GM10248 (cell line): ENCODE data around the gene ZNF143.
"Not testable (repeated sequence)": the region's sequence is repeated elsewhere in the genome, so short reads cannot be mapped to it uniquely, and the experiment has no call there.

Experiments
- CTCF ChIA-PET: fragments of 300-600 bp; sonication (Branson Sonifier 250); formaldehyde crosslinking; extraction: SDS; loops from one replicate; lab custom pipeline; 2021; ENCODE audit warnings: antibody characterized with exemption; lab: Yijun Ruan, JAX
- POLR2A ChIA-PET: fragments of 350-650 bp; sonication (Branson Sonifier 250); formaldehyde crosslinking; extraction: SDS; loops from one replicate; lab custom pipeline; 2020; ENCODE audit warnings: antibody characterized with exemption; lab: Yijun Ruan, JAX
- DNase-seq: peaks from one replicate; pipeline ENCODE4 v3.0.0; 2012; ENCODE audit errors: extremely low spot score
- TF ChIP-seq, protein P1 (sequence below): IDR thresholded peaks from 2 replicates; pipeline ENCODE4 v1.5.1; 2012; ENCODE audit warnings: mild to moderate bottlenecking, low read depth; ENCODE audit errors: extremely low read depth, missing control alignments, control extremely low read depth

The ZNF143 gene

DNA sequence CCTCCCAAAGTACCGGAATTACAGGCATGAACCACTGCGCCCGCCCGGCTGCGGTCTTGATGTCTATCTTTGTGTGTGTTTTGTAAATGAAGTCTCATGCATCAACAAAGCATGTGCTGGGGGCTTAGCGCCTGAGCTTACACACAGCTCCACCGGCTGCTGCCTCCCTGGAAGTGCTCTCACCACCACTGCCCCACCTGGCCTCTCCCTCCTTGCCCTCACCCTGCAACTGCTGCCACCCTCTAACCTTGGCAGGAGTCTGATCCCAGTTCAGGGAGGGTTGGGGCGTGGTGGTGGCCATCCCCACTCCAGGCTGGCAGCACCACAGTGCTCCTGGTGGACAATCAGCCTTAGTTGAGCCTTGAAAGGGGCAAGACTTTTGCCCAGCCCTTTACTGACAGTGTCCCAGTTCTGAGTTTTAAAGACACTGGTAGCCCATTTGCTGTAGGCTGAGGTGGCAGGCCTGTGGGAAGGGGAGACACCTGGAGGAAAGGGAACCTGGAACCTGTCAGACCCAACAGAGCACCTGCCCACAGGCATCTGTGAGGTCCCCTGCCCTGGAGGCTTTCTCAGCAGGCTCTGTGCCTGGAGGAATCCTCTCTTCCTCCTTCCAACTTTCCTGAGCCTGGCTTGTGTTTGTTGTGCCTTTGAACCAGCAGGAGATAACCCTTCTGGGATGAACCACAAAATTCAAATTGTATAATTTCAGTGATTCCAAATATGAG is 70.3 kb downstream of the ZNF143 start:
- ChIA-PET POLR2A (no interaction called here), CTCF (interaction anchor here (1.0 to 2.1 kb wide), 5 partner anchors 8 to 217 kb away, joined by 3 to 11 read pairs (median 3); no protein-coding TSS in a partner anchor)
- TF ChIP-seq, protein P1, sequence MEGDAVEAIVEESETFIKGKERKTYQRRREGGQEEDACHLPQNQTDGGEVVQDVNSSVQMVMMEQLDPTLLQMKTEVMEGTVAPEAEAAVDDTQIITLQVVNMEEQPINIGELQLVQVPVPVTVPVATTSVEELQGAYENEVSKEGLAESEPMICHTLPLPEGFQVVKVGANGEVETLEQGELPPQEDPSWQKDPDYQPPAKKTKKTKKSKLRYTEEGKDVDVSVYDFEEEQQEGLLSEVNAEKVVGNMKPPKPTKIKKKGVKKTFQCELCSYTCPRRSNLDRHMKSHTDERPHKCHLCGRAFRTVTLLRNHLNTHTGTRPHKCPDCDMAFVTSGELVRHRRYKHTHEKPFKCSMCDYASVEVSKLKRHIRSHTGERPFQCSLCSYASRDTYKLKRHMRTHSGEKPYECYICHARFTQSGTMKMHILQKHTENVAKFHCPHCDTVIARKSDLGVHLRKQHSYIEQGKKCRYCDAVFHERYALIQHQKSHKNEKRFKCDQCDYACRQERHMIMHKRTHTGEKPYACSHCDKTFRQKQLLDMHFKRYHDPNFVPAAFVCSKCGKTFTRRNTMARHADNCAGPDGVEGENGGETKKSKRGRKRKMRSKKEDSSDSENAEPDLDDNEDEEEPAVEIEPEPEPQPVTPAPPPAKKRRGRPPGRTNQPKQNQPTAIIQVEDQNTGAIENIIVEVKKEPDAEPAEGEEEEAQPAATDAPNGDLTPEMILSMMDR: no peak
- no peak for DNase-seq

DNA sequence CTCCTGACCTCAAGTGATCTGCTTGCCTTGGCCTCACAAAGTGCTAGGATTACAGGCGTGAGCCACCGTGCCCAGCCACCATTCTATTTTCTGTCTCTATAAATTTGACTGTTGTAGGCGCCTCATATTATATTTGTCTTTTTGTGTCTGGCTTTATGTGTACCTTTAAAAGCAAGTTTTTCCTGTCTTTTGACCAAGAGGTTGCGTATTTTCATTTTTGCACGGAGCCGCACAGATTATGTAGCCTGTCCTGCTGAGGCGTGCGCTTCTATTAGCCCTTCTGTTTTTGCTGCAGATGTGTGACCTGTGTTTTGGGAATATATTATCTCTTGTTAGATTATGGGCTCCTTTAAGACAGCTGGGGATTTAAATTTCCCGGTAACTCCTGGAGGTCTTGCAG is 72.2 kb downstream of the ZNF143 start:
- no peak for DNase-seq
- TF ChIP-seq, protein P1: no peak
- POLR2A ChIA-PET: no interaction called here
- CTCF ChIA-PET: interaction anchor here (0.9 to 4.6 kb wide), 8 partner anchors 9 to 221 kb away, joined by 3 to 56 read pairs (median 30); no protein-coding TSS in a partner anchor

DNA sequence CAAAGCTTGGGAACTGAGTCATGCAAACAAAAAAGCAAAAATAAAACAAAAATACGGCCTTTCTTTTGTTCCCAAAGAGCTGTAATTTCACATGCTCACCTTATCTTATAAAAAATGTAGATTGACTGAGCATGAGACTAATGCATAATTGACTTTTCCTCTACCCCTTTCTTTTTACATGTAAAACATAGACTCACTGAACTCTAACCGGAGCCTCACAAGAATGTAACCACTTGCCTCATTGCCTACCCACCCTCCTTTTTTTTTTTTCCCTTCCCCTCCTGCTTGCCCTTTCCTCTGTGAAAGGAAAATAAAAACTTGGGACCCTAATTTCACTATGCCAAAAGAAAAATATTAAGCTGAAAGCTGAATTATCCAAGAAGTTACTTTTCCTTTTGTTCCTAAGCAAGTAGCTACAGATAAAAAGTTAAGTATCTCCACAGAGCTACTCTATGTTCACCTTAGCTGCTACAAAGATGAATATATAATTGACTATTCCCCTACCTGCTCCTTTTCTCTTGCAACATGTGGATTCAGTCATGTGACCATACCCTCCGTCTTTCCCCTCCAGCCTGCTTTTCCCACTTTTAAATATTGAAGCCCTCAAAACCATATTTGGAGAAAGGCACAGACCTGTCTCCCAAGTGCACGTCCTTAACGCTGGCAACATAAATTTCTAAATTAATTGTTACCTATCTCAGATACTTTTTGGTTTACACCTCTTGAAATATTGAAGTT is 73.1 kb downstream of the ZNF143 start:
- TF ChIP-seq, protein P1: no peak
- CTCF ChIA-PET: interaction anchor here (0.6 to 4.6 kb wide), 24 partner anchors 10 to 405 kb away, joined by 3 to 56 read pairs (median 6); no protein-coding TSS in a partner anchor
- DNase-seq: no peak
- POLR2A ChIA-PET: interaction anchor here (0.7 kb wide), 1 partner anchor 175 kb away, joined by 3 read pairs; no protein-coding TSS in a partner anchor

DNA sequence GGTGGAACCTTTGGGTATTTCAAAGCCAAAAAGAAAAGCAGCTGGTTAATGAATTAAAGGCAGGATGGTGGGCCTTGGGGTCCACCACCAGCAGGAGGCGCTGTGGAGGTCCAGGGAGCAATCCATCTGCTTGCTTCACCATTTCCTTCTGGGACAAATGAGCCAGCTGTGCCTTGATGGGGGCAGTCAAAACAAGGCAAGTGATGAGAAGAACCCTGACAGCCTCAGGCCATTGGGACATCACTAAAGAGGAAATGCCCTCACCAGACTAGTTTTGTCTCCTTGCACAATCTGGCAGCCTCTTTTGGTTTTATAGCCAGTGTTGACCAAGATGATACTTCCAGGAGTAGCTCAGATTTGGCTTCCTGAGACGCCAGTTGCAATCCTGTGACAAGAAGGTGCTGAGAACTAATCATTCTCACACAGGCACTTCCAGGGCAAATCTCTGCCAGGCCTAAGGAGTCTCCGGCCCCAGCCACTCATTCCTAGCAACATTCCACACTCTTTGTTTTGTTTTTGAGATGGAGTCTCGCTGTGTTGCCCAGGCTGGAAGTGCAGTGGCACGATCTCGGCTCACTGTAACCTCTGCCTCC is 74.5 kb downstream of the ZNF143 start:
- ChIA-PET CTCF (interaction anchor here (0.8 to 4.6 kb wide), 51 partner anchors 11 to 553 kb away, joined by 3 to 56 read pairs (median 5); partner anchors contain the start of genes WEE1 and ZNF143), POLR2A (interaction anchor here (0.7 kb wide), 2 partner anchors 38 to 1378 kb away, joined by 3 read pairs; partner anchors contain the start of gene WEE1)
- TF ChIP-seq, protein P1: peak; percentile 79
- DNase-seq: peak; percentile 78

DNA sequence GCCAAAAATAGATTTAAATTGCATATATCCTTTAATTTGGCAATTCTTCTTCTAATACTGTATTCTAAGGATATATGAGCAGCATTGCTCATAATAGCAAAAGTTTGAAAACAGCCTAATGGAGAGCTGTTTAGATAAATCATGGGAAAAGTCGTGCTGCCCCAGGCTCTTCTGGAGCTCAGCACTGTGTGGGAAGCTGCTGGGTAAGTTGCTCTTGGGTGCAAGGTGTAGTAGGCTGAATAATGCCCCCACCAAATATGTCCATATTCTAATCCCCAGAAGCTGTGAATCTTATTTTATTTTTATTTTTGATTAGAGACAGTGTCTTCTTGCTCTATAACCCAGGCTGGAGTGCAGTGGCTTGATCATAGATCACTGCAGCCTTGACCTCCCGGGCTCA is 77.7 kb downstream of the ZNF143 start:
- CTCF ChIA-PET: interaction anchor here (0.9 to 2.1 kb wide), 8 partner anchors 8 to 209 kb away, joined by 3 to 10 read pairs (median 3); no protein-coding TSS in a partner anchor
- POLR2A ChIA-PET: no interaction called here
- TF ChIP-seq, protein P1: no peak
- DNase-seq: no peak

DNA sequence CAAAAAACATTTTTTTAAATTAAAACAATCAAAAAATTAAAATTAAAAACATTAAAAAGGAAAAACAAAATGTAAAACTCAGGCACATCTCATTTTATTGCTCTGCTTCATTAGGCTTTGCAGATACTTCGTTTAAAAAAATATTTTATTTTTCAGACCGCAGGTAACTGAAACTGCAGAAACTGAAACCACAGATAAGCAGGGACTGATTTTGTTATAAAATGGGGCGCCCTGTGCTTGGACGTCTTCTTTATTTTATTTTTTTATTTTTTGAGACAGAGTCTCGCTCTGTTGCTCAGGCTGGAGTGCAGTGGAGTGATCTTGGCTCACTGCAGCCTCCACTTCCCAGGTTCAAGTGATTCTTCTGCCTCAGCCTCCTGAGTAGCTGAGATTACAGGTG is 88.4 kb downstream of the ZNF143 start:
- POLR2A ChIA-PET: not testable (repeated sequence)
- CTCF ChIA-PET: interaction anchor here (1.6 to 2.7 kb wide), 3 partner anchors 10 to 424 kb away, joined by 4 to 13 read pairs (median 4); no protein-coding TSS in a partner anchor

More for the DNA sequence above, 88.4 kb downstream of the ZNF143 start:
- DNase-seq: not testable (repeated sequence)
